Osteocyte (in vitro differentiated cells): ENCODE measurements around the gene HSFX2. TPM values are rescaled to one million over a fixed set of nuclear protein-coding genes. Genes with fewer than 3 reads are reported as not detected.
A peak's percentile ranks its signal among the peaks of the same experiment; 100 is the strongest.

ENCODE experiments used
- DNase-seq: peaks from one replicate; pipeline ENCODE4 v3.0.0; 2021; ENCODE audit warnings: mixed read lengths; ENCODE audit not compliant: unreplicated experiment; ENCODE audit errors: extremely low spot score
- H3K27ac Mint-ChIP-seq: one replicate; pipeline ENCODE4 v1.8.0; 2021; ENCODE audit warnings: mild to moderate bottlenecking, mixed read lengths; ENCODE audit not compliant: unreplicated experiment
- H3K27me3 Mint-ChIP-seq: one replicate; pipeline ENCODE4 v1.8.0; 2021; ENCODE audit warnings: mixed read lengths; ENCODE audit not compliant: unreplicated experiment
- H3K36me3 Mint-ChIP-seq: one replicate; pipeline ENCODE4 v1.8.0; 2021; ENCODE audit warnings: mixed read lengths; ENCODE audit not compliant: unreplicated experiment
- H3K4me1 Mint-ChIP-seq: one replicate; pipeline ENCODE4 v1.8.0; 2021; ENCODE audit warnings: mixed read lengths; ENCODE audit not compliant: unreplicated experiment
- H3K4me3 Mint-ChIP-seq: one replicate; pipeline ENCODE4 v1.8.0; 2021; ENCODE audit warnings: mild to moderate bottlenecking, moderate library complexity, mixed read lengths; ENCODE audit not compliant: unreplicated experiment
- H3K9me3 Mint-ChIP-seq: one replicate; pipeline ENCODE4 v1.8.0; 2021; ENCODE audit warnings: mixed read lengths; ENCODE audit not compliant: unreplicated experiment
- CTCF ChIP-seq: fragments of 200-600 bp; sonication (generic); IDR thresholded peaks from 2 replicates; pipeline ENCODE4 v1.5.0; 2021; ENCODE audit warnings: antibody characterized with exemption, mild to moderate bottlenecking, moderate library complexity
- total RNA-seq: library from RNA; stranded (reverse); gene quantifications from 2 replicates; pipeline ENCODE4 v1.2.1, GENCODE V29; 2021

The HSFX2 gene
- total RNA-seq, 1 donor from 2014 or later = 0.64 TPM

- Mint-ChIP-seq H3K4me1 (peaks cover 17% of the 10 kb centered on the region), H3K27me3 (peaks cover 12% of the 10 kb centered on the region), H3K36me3 (no peaks in the 10 kb centered on the region), H3K4me3 (no peak overlapping the region), H3K27ac (no peak overlapping the region), H3K9me3 (peaks cover 6% of the 10 kb centered on the region)
- DNase-seq = no peak
- no peak for TF ChIP-seq CTCF
Observed at GRCh38 chrX:149633511-149633910, 38.4 kb upstream of the HSFX2 start.

GRCh38 chrX:149631234-149632165 lies 36.4 kb upstream of the HSFX2 start, which contains the start of gene TMEM185A:
Gene TMEM185A, minus strand, starts transcription at chrX:149631792. Its CDS starts 212 bp downstream, at chrX:149631580.
- Mint-ChIP-seq H3K9me3 (no peaks in the 10 kb centered on the region), H3K36me3 (no peaks in the 10 kb centered on the region), H3K4me1 (peaks cover 17% of the 10 kb centered on the region), H3K27ac (peak within 1 kb of the TSS; percentile 88), H3K4me3 (peak within 1 kb of the TSS; percentile 91), H3K27me3 (peaks cover 12% of the 10 kb centered on the region)
- DNase-seq = peak; percentile 89
- no peak for TF ChIP-seq CTCF

GRCh38 chrX:149630681-149631233 lies 35.6 kb upstream of the HSFX2 start:
- H3K27ac Mint-ChIP-seq = peak overlapping the region; percentile 88
- H3K36me3 Mint-ChIP-seq = no peaks in the 10 kb centered on the region
- peaks cover 17% of the 10 kb centered on the region for H3K4me1 Mint-ChIP-seq
- TF ChIP-seq CTCF = peak; percentile 25
- peaks cover 11% of the 10 kb centered on the region for H3K27me3 Mint-ChIP-seq
- H3K9me3 Mint-ChIP-seq = no peaks in the 10 kb centered on the region
- peak overlapping the region; percentile 91 for H3K4me3 Mint-ChIP-seq
- no peak for DNase-seq

GRCh38 chrX:149629730-149630387 lies 34.7 kb upstream of the HSFX2 start:
- Mint-ChIP-seq H3K4me1 (peaks cover 17% of the 10 kb centered on the region), H3K27me3 (peaks cover 5% of the 10 kb centered on the region), H3K4me3 (peak overlapping the region; percentile 91), H3K9me3 (no peaks in the 10 kb centered on the region), H3K27ac (no peak overlapping the region), H3K36me3 (no peaks in the 10 kb centered on the region)
- TF ChIP-seq CTCF = no peak
- no peak for DNase-seq

GRCh38 chrX:149628768-149629167 lies 33.7 kb upstream of the HSFX2 start:
- H3K27me3 Mint-ChIP-seq = no peaks in the 10 kb centered on the region
- peaks cover 17% of the 10 kb centered on the region for H3K4me1 Mint-ChIP-seq
- H3K4me3 Mint-ChIP-seq = no peak overlapping the region
- TF ChIP-seq CTCF = no peak
- no peak for DNase-seq
- no peaks in the 10 kb centered on the region for H3K36me3 Mint-ChIP-seq
- no peaks in the 10 kb centered on the region for H3K9me3 Mint-ChIP-seq
- H3K27ac Mint-ChIP-seq = no peak overlapping the region
